HG02884 (cell line): Measurements from ENCODE around the gene AMPD2.

ENCODE experiments used
- ATAC-seq: cut with Tn5 transposase; IDR thresholded peaks from one replicate; pipeline ENCODE4 v1.9.1; 2021; ENCODE audit warnings: mild to moderate bottlenecking, moderate library complexity; ENCODE audit not compliant: unreplicated experiment

Gene AMPD2

DNA sequence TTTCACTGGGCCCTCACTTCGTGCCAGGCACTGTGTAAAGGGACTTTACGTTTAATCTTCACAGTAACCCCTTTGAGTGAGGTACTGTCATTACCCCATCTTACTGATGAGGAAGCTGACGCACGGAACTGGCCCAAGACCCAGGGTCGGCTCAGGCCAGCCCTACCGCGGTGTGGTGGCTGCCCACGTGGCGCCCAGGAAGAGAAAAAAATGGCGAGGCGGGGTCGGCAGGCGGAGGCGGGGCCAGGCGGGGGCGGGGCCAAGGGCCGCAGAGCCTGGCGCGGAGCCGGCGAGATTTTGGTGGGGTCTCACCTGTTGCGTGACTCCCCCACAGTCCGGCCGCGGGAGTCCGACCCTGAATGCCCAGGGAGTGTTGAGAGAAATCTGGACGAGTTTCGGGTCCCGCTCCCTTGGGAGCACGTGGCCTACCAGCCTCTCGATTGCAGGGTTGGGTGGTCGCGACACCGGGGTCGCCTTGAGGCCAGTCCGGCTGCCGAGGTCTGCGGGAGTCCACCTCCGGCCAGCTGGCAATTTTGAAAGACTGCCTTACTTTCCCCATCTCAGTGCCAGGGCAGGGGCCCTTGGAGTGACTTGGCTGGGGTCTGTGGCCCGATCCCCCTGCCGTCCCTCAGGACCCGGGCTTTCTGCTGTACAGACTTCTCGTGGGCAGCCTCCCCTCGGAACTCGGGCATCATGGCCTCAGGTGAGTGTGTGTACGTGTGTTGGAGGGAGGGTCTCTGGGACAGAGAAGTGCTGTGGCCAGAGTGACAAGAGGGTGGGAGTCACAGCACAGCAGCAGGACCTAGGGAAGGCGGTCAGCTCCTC, at the start of gene AMPD2, which contains the start of gene GNAT2:
Gene AMPD2, plus strand, starts transcription at position 262 of the 825 bp plus-strand sequence. CDS start 1,339 bp downstream, outside the sequence.
Gene GNAT2, minus strand, starts transcription at position 41 of the 825 bp plus-strand sequence. CDS start 6,746 bp downstream, outside the sequence.
- ATAC-seq, result peak; percentile 43

DNA sequence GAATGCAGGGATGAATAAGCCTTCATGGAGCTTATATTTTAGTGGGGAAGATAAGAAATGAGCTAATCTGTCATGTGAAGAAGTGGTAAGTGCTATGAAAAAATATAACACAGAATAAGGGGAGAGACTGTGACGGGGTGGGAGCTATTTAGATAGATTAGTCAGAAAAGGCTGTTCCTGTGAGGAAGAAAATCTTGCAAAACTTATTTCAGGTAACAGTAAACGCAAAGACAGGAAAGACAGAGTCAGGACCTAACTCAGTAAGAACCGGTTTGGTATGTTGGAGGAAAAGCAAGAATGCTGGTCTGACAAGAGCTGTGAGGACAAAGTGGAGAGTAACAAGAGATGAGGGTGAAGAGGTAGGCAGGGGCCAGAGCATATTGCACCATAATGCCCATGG, 49.2 kb upstream of the AMPD2 start:
- ATAC-seq, result no peak

DNA sequence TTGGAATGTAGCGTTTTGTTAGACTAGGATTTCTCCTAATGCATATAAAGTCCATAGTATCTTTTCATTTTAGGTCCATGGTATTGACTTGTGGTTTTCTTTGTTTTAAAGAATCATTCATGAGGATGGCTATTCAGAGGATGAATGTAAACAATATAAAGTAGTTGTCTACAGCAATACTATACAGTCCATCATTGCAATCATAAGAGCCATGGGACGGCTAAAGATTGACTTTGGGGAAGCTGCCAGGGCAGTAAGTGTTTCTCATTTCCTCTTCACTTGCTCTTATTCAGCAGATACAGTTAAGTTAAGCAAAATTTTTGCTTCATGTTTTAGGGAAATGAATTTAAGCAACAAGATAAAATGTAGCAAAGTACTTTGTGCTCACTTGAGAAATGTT, 45.9 kb upstream of the AMPD2 start:
- no peak for ATAC-seq

- ATAC-seq, result no peak
Measured at GRCh38 chr1:109578947-109579443, 40.6 kb upstream of the AMPD2 start.

- ATAC-seq, result no peak
Measured at GRCh38 chr1:109579491-109579890, 40.1 kb upstream of the AMPD2 start.

DNA sequence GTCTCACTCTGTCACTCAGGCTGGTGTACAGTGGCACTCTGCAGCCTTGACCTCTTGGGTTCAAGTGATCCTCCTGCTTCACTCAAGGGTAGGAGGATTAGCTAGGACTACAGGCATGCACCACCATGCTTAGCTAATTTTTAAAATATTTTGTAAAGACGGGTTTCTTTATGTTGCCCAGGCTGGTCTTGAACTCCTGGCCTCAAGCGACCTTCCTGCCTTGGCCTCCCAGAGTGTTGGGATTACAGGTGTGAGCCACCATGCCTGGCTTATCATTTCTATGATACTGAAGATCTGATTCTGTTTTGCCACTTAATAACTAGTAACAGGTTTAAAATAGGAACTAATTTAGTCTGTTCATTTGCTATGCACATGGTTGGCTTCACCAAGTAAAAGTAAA, 37.6 kb upstream of the AMPD2 start:
- ATAC-seq, result no peak

GRCh38 chr1:109584766-109585165, 34.9 kb upstream of the AMPD2 start:
- ATAC-seq, result no peak

- no peak for ATAC-seq
Measured at GRCh38 chr1:109586055-109586454, 33.6 kb upstream of the AMPD2 start.

GRCh38 chr1:109589177-109589576, 30.5 kb upstream of the AMPD2 start:
- no peak for ATAC-seq

- no peak for ATAC-seq
Measured at GRCh38 chr1:109589679-109590078, 30.0 kb upstream of the AMPD2 start.

GRCh38 chr1:109592916-109593315, 26.7 kb upstream of the AMPD2 start:
- ATAC-seq, result no peak

- ATAC-seq, result no peak
Measured at GRCh38 chr1:109595531-109595930, 24.1 kb upstream of the AMPD2 start.

GRCh38 chr1:109598156-109598555, 21.5 kb upstream of the AMPD2 start:
- no peak for ATAC-seq

- ATAC-seq, result no peak
Measured at GRCh38 chr1:109598655-109599054, 21.0 kb upstream of the AMPD2 start.

GRCh38 chr1:109603229-109603628, 16.4 kb upstream of the AMPD2 start:
- no peak for ATAC-seq

DNA sequence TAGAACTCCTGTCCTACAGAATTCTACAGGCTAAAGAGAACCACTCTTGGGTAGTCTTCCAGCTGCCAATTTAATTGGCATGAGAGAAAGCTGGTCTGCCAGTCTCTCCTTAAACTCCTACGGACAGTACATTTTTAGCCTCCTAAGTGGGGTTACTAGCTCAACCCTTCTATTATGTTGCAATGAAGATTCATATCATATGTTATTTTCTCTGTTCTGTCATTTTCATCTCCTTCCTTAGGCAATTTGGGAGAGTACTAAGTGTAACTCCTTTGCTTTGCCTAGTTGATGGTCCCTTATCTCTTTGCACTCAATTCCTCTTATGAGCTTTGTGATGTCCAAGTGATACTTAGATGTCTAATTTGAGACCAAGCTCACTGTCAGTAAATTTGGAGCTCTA, 14.3 kb upstream of the AMPD2 start:
- no peak for ATAC-seq

DNA sequence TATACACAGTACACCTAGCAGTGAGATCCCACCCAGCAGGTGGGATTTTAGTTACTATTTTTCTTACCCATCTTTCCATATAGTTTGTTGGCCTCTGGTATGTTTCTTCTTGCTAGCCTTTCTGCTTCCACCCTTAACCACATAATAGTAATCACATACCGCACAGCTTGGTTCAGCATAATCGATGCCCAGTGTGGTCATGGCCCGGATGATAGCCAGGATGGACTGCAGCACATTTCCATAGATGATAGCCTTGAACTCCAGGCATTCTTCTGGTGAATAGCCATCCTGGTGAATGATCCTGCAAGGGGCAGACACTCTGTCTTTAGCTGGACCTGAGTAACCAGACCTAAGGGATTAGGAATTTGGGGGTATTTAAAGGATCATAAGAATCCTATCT, 9.8 kb upstream of the AMPD2 start:
- no peak for ATAC-seq

- no peak for ATAC-seq
Measured at GRCh38 chr1:109610609-109611307, 8.9 kb upstream of the AMPD2 start.

DNA sequence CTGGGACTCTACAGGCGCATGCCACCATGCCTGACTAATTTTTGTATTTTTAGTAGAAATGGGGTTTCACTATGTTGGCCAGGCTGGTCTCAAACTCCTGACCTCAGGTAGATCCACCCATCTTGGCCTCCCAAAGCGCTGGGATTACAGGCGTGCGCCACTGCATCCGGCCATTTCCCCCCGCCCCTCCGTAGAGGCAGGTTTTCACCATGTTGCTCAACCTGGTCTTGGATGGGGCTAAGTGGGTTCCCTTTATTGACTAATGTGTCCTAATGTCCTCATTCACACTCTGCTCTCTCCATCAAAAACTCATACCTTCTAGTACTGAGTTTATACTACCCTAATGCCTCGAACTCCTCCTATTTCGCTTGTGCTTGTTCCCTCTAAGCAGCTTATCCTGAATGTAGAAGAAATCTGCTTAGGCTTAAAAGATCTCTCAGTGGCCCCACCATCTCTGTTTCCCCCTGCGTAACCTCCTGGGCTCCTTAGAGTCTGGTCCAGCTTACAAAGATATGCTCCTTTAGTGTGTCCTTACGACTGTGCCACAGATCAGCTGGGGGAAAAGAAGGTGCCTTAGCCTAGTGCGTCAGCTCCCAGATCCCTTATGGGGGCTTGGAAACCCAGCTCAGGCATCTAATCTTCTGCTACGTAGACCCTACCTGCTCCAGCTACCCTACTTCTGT, 8.2 kb upstream of the AMPD2 start:
- no peak for ATAC-seq

- no peak for ATAC-seq
Measured at GRCh38 chr1:109613361-109614147, 6.1 kb upstream of the AMPD2 start.

DNA sequence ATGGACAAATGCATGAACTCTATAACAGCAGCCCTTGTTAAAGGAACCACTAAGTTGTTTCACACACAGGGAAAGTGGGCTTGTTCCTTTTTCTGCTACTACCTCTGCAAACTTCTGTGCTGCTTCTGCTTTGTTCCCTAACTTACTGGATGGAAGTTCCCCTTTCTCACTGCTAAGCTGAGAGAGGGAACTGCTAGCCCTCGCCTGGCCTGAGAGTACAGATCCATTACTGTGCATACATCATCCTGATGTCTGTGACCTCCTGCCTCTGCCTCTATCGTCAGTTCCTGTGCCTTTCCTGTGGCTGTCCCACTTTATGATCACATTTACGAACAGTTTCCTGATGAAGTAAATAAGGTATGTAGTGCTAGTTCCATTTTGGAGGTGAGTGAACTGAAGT, 3.8 kb upstream of the AMPD2 start:
- ATAC-seq, result no peak
